ENCODE measurements around the gene TUT7. TPM values are rescaled to one million over a fixed set of nuclear protein-coding genes. Genes with fewer than 3 reads are reported as not detected.

Gene TUT7
- total RNA-seq, 1 donor from 2014 or later, result 39.2 TPM

GRCh38 chr9:86351880-86352279 lies 2.3 kb downstream of the TUT7 start:
- intact Hi-C loops (cut with micrococcal nuclease), result loop anchor here (1.0 to 10.0 kb wide), 4 partner anchors 14 to 595 kb away; partner anchors contain the start of gene GAS1

- intact Hi-C loops (cut with micrococcal nuclease), result loop anchor here (5.0 to 10.0 kb wide), 3 partner anchors 48 to 597 kb away; partner anchors contain the start of gene GAS1
Measured at GRCh38 chr9:86350006-86350760, 4.0 kb downstream of the TUT7 start.

- intact Hi-C loops (cut with micrococcal nuclease), result no loop called here
Measured at GRCh38 chr9:86349271-86349670, 4.9 kb downstream of the TUT7 start.

- intact Hi-C loops (cut with micrococcal nuclease), result no loop called here
Measured at GRCh38 chr9:86347991-86348390, 6.2 kb downstream of the TUT7 start.

- intact Hi-C loops (cut with micrococcal nuclease), result no loop called here
Measured at GRCh38 chr9:86344818-86345217, 9.4 kb downstream of the TUT7 start.

- intact Hi-C loops (cut with micrococcal nuclease), result no loop called here
Measured at GRCh38 chr9:86342269-86342668, 11.9 kb downstream of the TUT7 start.

GRCh38 chr9:86341007-86341491 lies 13.2 kb downstream of the TUT7 start:
- intact Hi-C loops (cut with micrococcal nuclease), result no loop called here

GRCh38 chr9:86340356-86341006 lies 13.7 kb downstream of the TUT7 start:
- intact Hi-C loops (cut with micrococcal nuclease), result no loop called here

GRCh38 chr9:86337469-86338108 lies 16.6 kb downstream of the TUT7 start:
- intact Hi-C loops (cut with micrococcal nuclease), result loop anchor here (1.0 to 5.0 kb wide), 3 partner anchors 15 to 610 kb away; partner anchors contain the start of genes GAS1 and ISCA1

- intact Hi-C loops (cut with micrococcal nuclease), result loop anchor here (5.0 kb wide), 1 partner anchor 611 kb away; the partner anchor contains the start of gene GAS1
Measured at GRCh38 chr9:86336058-86336457, 18.2 kb downstream of the TUT7 start.

GRCh38 chr9:86333651-86334050 lies 20.6 kb downstream of the TUT7 start:
- intact Hi-C loops (cut with micrococcal nuclease), result no loop called here

- intact Hi-C loops (cut with micrococcal nuclease), result no loop called here
Measured at GRCh38 chr9:86330186-86330585, 24.0 kb downstream of the TUT7 start.

- intact Hi-C loops (cut with micrococcal nuclease), result no loop called here
Measured at GRCh38 chr9:86329649-86330048, 24.6 kb downstream of the TUT7 start.

- intact Hi-C loops (cut with micrococcal nuclease), result no loop called here
Measured at GRCh38 chr9:86328156-86328555, 26.1 kb downstream of the TUT7 start.

GRCh38 chr9:86326536-86326935 lies 27.7 kb downstream of the TUT7 start:
- intact Hi-C loops (cut with micrococcal nuclease), result no loop called here

GRCh38 chr9:86324901-86325300 lies 29.3 kb downstream of the TUT7 start:
- intact Hi-C loops (cut with micrococcal nuclease), result no loop called here

GRCh38 chr9:86324308-86324707 lies 29.9 kb downstream of the TUT7 start:
- intact Hi-C loops (cut with micrococcal nuclease), result no loop called here

GRCh38 chr9:86322973-86323644 lies 31.1 kb downstream of the TUT7 start:
- intact Hi-C loops (cut with micrococcal nuclease), result no loop called here

- intact Hi-C loops (cut with micrococcal nuclease), result no loop called here
Measured at GRCh38 chr9:86321373-86321772, 32.8 kb downstream of the TUT7 start.

- intact Hi-C loops (cut with micrococcal nuclease), result no loop called here
Measured at GRCh38 chr9:86318187-86318586, 36.0 kb downstream of the TUT7 start.

- intact Hi-C loops (cut with micrococcal nuclease), result no loop called here
Measured at GRCh38 chr9:86315078-86315477, 39.1 kb downstream of the TUT7 start.
